Measurements from ENCODE around the gene ZC3H12C.

DNA sequence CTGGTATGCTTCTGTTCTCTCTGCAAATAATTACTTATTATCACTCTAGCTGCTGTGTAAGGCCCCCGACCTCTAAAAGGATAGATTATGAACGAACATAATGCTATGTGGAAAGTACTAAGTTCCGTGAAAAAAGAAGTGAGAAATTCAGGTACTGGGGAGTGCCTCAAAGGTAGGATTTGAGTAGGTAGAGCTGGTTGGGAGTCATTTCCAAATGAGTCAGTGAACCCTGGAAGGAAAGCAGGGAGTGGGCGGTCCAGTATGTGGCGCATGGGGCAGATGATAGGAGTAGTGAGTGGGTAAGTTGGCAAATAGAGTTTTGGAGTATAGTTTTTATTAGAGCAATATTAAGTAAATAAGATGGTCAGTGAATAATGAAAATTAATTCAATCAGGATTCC lies 2.4 kb downstream of the ZC3H12C start:
- TF ChIP-seq POLR2A (IDR thresholded peaks at IDR 0.05) (no peak), CTCF (IDR thresholded peaks at IDR 0.05) (no peak)

Data from esophagus squamous epithelium (tissue), 4 donors.